ENCODE data around the gene ROCK2.

GRCh38 chr2:11303290-11304013, 41.0 kb downstream of the ROCK2 start:
- no peak for TF ChIP-seq CTCF (conservative IDR thresholded peaks at IDR 0.05 in 1 of 2, IDR thresholded peaks at IDR 0.05 in 1 of 2; ENCODE audit: low read depth in 1 of 2, low read length in 2 of 2)
- TF ChIP-seq EZH2 (IDR thresholded peaks at IDR 0.05; ENCODE audit: low read length, missing control alignments) = no peak
